ENCODE results near the gene ARFRP1. TPM values are rescaled to one million over a fixed set of nuclear protein-coding genes. Genes with fewer than 3 reads are reported as not detected.

ARFRP1 gene
- total RNA-seq, 1 experiment from 2014 or later: 42.7 TPM

- no peak for DNase-seq
- H3K23ac ChIP-seq (ENCODE audit: insufficient read length, low read depth, low read length): no peak overlapping the region
- no peak overlapping the region for H3K4me3 Mint-ChIP-seq
- H2BK20ac ChIP-seq (ENCODE audit: low read depth, low read length, poor library complexity, severe bottlenecking): no peak overlapping the region
- no peak overlapping the region for H2AK5ac ChIP-seq (ENCODE audit: insufficient read length, low read length)
- no peak overlapping the region for H3K18ac ChIP-seq (ENCODE audit: insufficient read length, low read depth, low read length)
- H2BK12ac ChIP-seq (ENCODE audit: insufficient read length, low read depth, low read length): no peak overlapping the region
- H3K9ac ChIP-seq (ENCODE audit: extremely low read depth, insufficient read length, low read length): no peak overlapping the region
- H3K4ac ChIP-seq (ENCODE audit: low read depth, low read length): no peak overlapping the region
- no peak overlapping the region for H3K27ac Mint-ChIP-seq
- no peak overlapping the region for H3K14ac ChIP-seq (ENCODE audit: insufficient read depth, low read length)
- no peak overlapping the region for H4K91ac ChIP-seq (ENCODE audit: insufficient read length, low read depth, low read length)
- H3K23me2 ChIP-seq (ENCODE audit: insufficient read length, low read depth, low read length, poor library complexity, severe bottlenecking): no peaks in the 10 kb centered on the region
- H3K4me2 ChIP-seq (ENCODE audit: insufficient read depth, insufficient read length, low read length): no peak overlapping the region
- no peak overlapping the region for H2AFZ ChIP-seq (ENCODE audit: low read length)
- H3K79me1 ChIP-seq (ENCODE audit: insufficient read depth, low read depth, low read length, poor library complexity, severe bottlenecking): no peaks in the 10 kb centered on the region
- H3K79me2 ChIP-seq (ENCODE audit: insufficient read depth, low read length): no peaks in the 10 kb centered on the region
- no peaks in the 10 kb centered on the region for H3K27me3 Mint-ChIP-seq (ENCODE audit: low read depth)
- H3K4me1 ChIP-seq (ENCODE audit: insufficient read depth, low read length): no peaks in the 10 kb centered on the region; the same call in 1 of the 2 replicates
- H2BK120ac ChIP-seq (ENCODE audit: low read depth, low read length, poor library complexity, severe bottlenecking): no peak overlapping the region
- no peak overlapping the region for H2BK5ac ChIP-seq (ENCODE audit: insufficient read length, low read length)
- H4K8ac ChIP-seq (replicated peaks; ENCODE audit: insufficient read length, low read depth, low read length): no peak overlapping the region
- H3K36me3 Mint-ChIP-seq (ENCODE audit: insufficient read depth in 1 of 3, low read depth in 3 of 3): peaks cover 30 to 66% (median 59%) of the 10 kb centered on the region in 3 experiments
- H3K9me3 Mint-ChIP-seq: no peaks in the 10 kb centered on the region
- TF ChIP-seq CTCF (conservative IDR thresholded peaks at IDR 0.05): no peak
- no peaks in the 10 kb centered on the region; the same call in 1 of the 2 replicates for H3K27me3 ChIP-seq (ENCODE audit: insufficient read depth, low read length)
- peaks cover 2 to 7% of the 10 kb centered on the region in 2 experiments for H3K4me1 Mint-ChIP-seq
- no peak overlapping the region for H3K27ac ChIP-seq (ENCODE audit: insufficient read length, low read depth, low read length)
- no peaks in the 10 kb centered on the region for H3K9me3 ChIP-seq (ENCODE audit: control insufficient read depth, low read depth, low read length)
- WGBS (ENCODE audit: extremely low coverage, insufficient read length, low lambda C conversion rate): no CpG with 5 or more reads among the region's 22 CpGs
- H2BK15ac ChIP-seq (ENCODE audit: low read depth, low read length): no peak overlapping the region
- H3K56ac ChIP-seq (ENCODE audit: insufficient read length, low read depth, low read length): no peak overlapping the region
- H3T11ph ChIP-seq (ENCODE audit: low read length): no peak overlapping the region
- no peak overlapping the region for H4K5ac ChIP-seq (ENCODE audit: insufficient read length, low read depth, low read length)
- H4K20me1 ChIP-seq (ENCODE audit: control insufficient read depth, insufficient read depth, insufficient read length): no peaks in the 10 kb centered on the region
Measured at GRCh38 chr20:63664143-63664851, 43.5 kb downstream of the ARFRP1 start.
